NB4 (cell line): ENCODE measurements around the gene TGDS.

Experiments
- DNase-seq: peaks from one replicate; pipeline ENCODE4 v3.0.0; 2010; ENCODE audit warnings: low read depth
- H3K4me3 ChIP-seq: one replicate; pipeline ENCODE4 v1.5.1; 2011; ENCODE audit warnings: mild to moderate bottlenecking, low read depth, low read length, moderate library complexity
- CTCF ChIP-seq: IDR thresholded peaks from one replicate; pipeline ENCODE4 v1.5.1; 2012; ENCODE audit warnings: low read depth, low read length
- MAX ChIP-seq: IDR thresholded peaks from 2 replicates; pipeline ENCODE4 v1.6.1; 2011; ENCODE audit warnings: low read depth, low read length
- MYC ChIP-seq: IDR thresholded peaks from 2 replicates; pipeline ENCODE4 v1.6.1; 2011; ENCODE audit warnings: low read depth, low read length
- POLR2A ChIP-seq: IDR thresholded peaks from 2 replicates; pipeline ENCODE4 v1.6.1; 2011; ENCODE audit warnings: mild to moderate bottlenecking; ENCODE audit not compliant: insufficient read length; ENCODE audit errors: extremely low read depth

TGDS gene

GRCh38 chr13:94632226-94632980 is 36.5 kb upstream of the TGDS start:
- no peak for DNase-seq
- no peak overlapping the region for H3K4me3 ChIP-seq
- TF ChIP-seq CTCF (no peak), MYC (no peak), POLR2A (no peak), MAX (no peak)

GRCh38 chr13:94630858-94631257 is 34.9 kb upstream of the TGDS start:
- TF ChIP-seq MAX, result no peak
- no peak for TF ChIP-seq CTCF
- no peak for TF ChIP-seq POLR2A
- no peak for TF ChIP-seq MYC
- H3K4me3 ChIP-seq, result no peak overlapping the region
- DNase-seq, result no peak

GRCh38 chr13:94623316-94623715 is 27.4 kb upstream of the TGDS start:
- no peak for TF ChIP-seq CTCF
- TF ChIP-seq POLR2A, result no peak
- no peak overlapping the region for H3K4me3 ChIP-seq
- DNase-seq, result no peak

- TF ChIP-seq CTCF (no peak), MAX (no peak), MYC (no peak), POLR2A (no peak)
- H3K4me3 ChIP-seq, result no peak overlapping the region
- DNase-seq, result peak; percentile 18
Measured at GRCh38 chr13:94622344-94622743, 26.4 kb upstream of the TGDS start.

GRCh38 chr13:94620286-94620896 is 24.4 kb upstream of the TGDS start:
- no peak overlapping the region for H3K4me3 ChIP-seq
- TF ChIP-seq MYC (no peak), CTCF (peak; percentile 66)
- DNase-seq, result peak; percentile 41

GRCh38 chr13:94617389-94618000 is 21.5 kb upstream of the TGDS start:
- no peak overlapping the region for H3K4me3 ChIP-seq
- no peak for TF ChIP-seq MYC
- peak; percentile 60 for TF ChIP-seq CTCF
- peak; percentile 42 for DNase-seq
